SU-DHL-6 (cell line): ENCODE measurements around the gene EXOC4.
A peak's percentile ranks its signal among the peaks of the same experiment; 100 is the strongest.

Source experiments
- H2AFZ ChIP-seq: fragments of 200-600 bp; sonication (generic); 2 replicates; pipeline ENCODE4 v1.6.1; 2014; ENCODE audit warnings: low read depth, mild to moderate bottlenecking, moderate library complexity, mixed read lengths, antibody characterized with exemption, low read length; ENCODE audit not compliant: severe bottlenecking
- H3F3A ChIP-seq: fragments of 200-600 bp; shearing (Covaris generic); 2 replicates; pipeline ENCODE4 v1.6.0; 2016; ENCODE audit warnings: antibody characterized with exemption, mild to moderate bottlenecking; ENCODE audit not compliant: insufficient read depth
- H3K27ac ChIP-seq: fragments of 200-600 bp; sonication (generic); 2 replicates; pipeline ENCODE4 v1.5.1; 2016; ENCODE audit warnings: low read depth, mild to moderate bottlenecking, low read length, moderate library complexity, mixed read lengths
- H3K27me3 ChIP-seq: fragments of 200-600 bp; sonication (generic), shearing (Covaris generic); 2 replicates; pipeline ENCODE4 v1.6.0; 2014; ENCODE audit warnings: mild to moderate bottlenecking, low read length
- H3K36me3 ChIP-seq: fragments of 200-600 bp; sonication (generic); 2 replicates; pipeline ENCODE4 v1.6.1; 2014; ENCODE audit warnings: mild to moderate bottlenecking, low read length, mixed read lengths
- H3K4me2 ChIP-seq: fragments of 300-600, 200-600 bp; shearing (Covaris generic), sonication (generic); 2 replicates; pipeline ENCODE4 v1.6.0; 2014; ENCODE audit warnings: low read length, low read depth, mild to moderate bottlenecking; ENCODE audit not compliant: poor library complexity, severe bottlenecking
- H3K4me3 ChIP-seq: fragments of 200-600 bp; sonication (generic); 2 replicates; pipeline ENCODE4 v1.5.1; 2014; ENCODE audit warnings: antibody characterized with exemption, low read length, mild to moderate bottlenecking, mixed read lengths; ENCODE audit not compliant: insufficient read depth, poor library complexity, severe bottlenecking
- H3K79me2 ChIP-seq: fragments of 200-600 bp; sonication (generic); 2 replicates; pipeline ENCODE4 v1.6.1; 2014; ENCODE audit warnings: mild to moderate bottlenecking, low read length, moderate library complexity; ENCODE audit not compliant: insufficient read depth
- H3K9ac ChIP-seq: fragments of 200-600 bp; sonication (generic); 2 replicates; pipeline ENCODE4 v1.7.0; 2014; ENCODE audit warnings: mild to moderate bottlenecking, low read length
- H3K9me2 ChIP-seq: fragments of 200-600 bp; sonication (generic); replicated peaks from 2 replicates; pipeline ENCODE4 v1.6.1; 2014; ENCODE audit warnings: low read length; ENCODE audit not compliant: insufficient read depth
- H3K9me3 ChIP-seq: fragments of 200-600 bp; sonication (generic); 2 replicates; pipeline ENCODE4 v1.6.1; 2014; ENCODE audit warnings: low read length, mixed read lengths; ENCODE audit not compliant: insufficient read depth
- H4K20me1 ChIP-seq: fragments of 200-600 bp; sonication (generic); 2 replicates; pipeline ENCODE4 v1.6.1; 2014; ENCODE audit warnings: low read depth, mild to moderate bottlenecking, antibody characterized with exemption, low read length, moderate library complexity, mixed read lengths
- EZH2phosphoT487 ChIP-seq: fragments of 200-600 bp; sonication (generic), shearing (Covaris generic); conservative IDR thresholded peaks from 2 replicates; pipeline ENCODE4 v1.6.1; 2018; ENCODE audit warnings: mild to moderate bottlenecking, antibody characterized with exemption, low read length, moderate library complexity, mixed read lengths
- TF ChIP-seq, protein P1 (sequence below): fragments of 200-600 bp; sonication (generic); IDR thresholded peaks from one replicate; pipeline ENCODE4 v1.5.1; 2017; ENCODE audit warnings: antibody characterized with exemption, mild to moderate bottlenecking, low read length, moderate library complexity; ENCODE audit not compliant: insufficient read depth, poor library complexity, severe bottlenecking

EXOC4 gene

DNA sequence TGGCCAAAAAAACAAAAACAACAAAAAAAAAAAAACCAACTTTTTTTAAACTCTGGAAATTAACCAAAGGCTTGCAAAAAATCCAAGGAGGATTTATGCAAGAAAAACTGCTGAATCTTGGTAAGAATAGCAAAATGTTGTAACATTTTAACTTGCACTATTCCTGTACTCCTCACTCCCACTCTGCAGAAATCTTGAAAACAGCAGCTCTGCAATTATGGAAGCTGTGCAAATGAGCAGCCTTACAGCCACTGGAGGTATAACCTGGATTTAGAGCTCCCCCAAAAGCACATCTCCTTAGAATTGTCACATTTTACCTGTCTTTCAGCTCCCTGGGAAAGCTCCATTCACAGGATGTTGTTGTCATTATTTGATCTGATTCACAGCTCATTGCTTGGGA is 832.4 kb downstream of the EXOC4 start:
- TF ChIP-seq EZH2phosphoT487: no peak
- TF ChIP-seq, protein P1, sequence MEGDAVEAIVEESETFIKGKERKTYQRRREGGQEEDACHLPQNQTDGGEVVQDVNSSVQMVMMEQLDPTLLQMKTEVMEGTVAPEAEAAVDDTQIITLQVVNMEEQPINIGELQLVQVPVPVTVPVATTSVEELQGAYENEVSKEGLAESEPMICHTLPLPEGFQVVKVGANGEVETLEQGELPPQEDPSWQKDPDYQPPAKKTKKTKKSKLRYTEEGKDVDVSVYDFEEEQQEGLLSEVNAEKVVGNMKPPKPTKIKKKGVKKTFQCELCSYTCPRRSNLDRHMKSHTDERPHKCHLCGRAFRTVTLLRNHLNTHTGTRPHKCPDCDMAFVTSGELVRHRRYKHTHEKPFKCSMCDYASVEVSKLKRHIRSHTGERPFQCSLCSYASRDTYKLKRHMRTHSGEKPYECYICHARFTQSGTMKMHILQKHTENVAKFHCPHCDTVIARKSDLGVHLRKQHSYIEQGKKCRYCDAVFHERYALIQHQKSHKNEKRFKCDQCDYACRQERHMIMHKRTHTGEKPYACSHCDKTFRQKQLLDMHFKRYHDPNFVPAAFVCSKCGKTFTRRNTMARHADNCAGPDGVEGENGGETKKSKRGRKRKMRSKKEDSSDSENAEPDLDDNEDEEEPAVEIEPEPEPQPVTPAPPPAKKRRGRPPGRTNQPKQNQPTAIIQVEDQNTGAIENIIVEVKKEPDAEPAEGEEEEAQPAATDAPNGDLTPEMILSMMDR: no peak
- Histone ChIP-seq H3K9ac (no peak overlapping the region), H3K9me3 (peaks cover 39% of the 10 kb centered on the region), H2AFZ (no peak overlapping the region), H3K79me2 (no peaks in the 10 kb centered on the region), H3K36me3 (0 out of 2 replicates have a peak, but pooled peaks cover 5% of the 10 kb centered on the region), H3K27ac (0 out of 2 replicates have a peak overlapping the region, but pooled peaks have one; percentile 26), H3F3A (no peaks in the 10 kb centered on the region), H4K20me1 (no peaks in the 10 kb centered on the region), H3K27me3 (no peaks in the 10 kb centered on the region), H3K4me2 (no peak overlapping the region), H3K4me3 (no peak overlapping the region), H3K9me2 (no peaks in the 10 kb centered on the region)

DNA sequence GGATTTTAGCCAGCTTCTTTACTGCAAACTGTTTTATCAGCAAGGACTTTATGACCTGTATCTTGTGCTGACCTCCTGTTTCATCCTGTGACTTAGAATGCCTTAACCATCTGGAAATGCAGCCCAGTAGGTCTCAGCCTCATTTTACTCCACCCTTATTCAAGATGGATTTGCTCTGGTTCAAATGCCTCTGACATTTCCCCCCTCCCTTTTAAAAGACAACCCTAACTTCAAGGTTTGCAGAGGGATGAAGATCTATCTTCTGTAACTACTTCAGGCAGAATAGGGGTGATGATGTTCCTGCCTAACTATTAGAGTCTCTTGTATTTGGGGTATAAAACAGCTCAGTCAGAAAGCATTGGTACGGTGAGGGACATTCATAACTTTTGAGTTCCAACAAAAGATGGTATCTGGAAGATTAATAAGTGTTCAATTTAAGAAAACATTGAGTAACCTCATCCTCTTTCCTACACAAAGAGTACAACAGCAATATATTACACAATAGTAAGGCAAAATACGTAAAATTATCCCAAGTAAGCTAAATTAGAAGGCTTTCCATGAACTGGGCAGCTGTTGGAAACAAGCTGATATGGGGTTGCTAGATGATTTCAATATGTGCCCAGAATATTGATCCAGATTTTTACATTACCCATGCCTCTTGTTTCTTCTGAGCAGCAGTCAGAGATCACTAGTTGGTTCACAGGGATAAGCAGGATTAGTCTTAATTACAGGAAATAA is 834.3 kb downstream of the EXOC4 start:
- no peak overlapping the region for H3K4me3 ChIP-seq
- peaks cover 49% of the 10 kb centered on the region for H3K9me3 ChIP-seq
- TF ChIP-seq, protein P1: no peak
- no peak for TF ChIP-seq EZH2phosphoT487
- no peak overlapping the region for H3K27ac ChIP-seq
- H3K79me2 ChIP-seq: no peaks in the 10 kb centered on the region
- H3K9me2 ChIP-seq: no peaks in the 10 kb centered on the region
- H2AFZ ChIP-seq: no peak overlapping the region
- no peaks in the 10 kb centered on the region for H3F3A ChIP-seq
- H3K9ac ChIP-seq: no peak overlapping the region
- no peak overlapping the region for H3K4me2 ChIP-seq
- 0 out of 2 replicates have a peak, but pooled peaks cover 5% of the 10 kb centered on the region for H3K36me3 ChIP-seq
- H3K27me3 ChIP-seq: no peaks in the 10 kb centered on the region
- H4K20me1 ChIP-seq: no peaks in the 10 kb centered on the region

DNA sequence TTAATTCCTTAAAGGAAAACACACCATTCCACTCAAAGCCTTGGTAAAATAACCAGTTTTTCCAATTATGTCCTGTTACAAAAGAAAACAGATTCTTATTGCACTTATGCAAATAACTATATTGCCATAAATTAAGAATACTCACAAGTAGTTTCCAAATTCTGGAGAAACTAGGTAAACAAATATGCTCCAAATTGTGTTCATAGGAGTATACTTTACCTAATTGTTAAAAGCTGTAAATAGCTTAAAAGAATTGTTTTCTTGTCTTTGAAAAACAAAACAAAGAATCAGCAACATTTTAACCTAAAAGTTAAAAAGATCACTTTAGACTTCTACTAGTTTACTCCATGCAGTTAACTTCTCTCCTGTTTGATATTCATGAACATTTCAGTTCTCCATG is 835.3 kb downstream of the EXOC4 start:
- H3K4me3 ChIP-seq: no peak overlapping the region
- H4K20me1 ChIP-seq: no peaks in the 10 kb centered on the region
- 0 out of 2 replicates have a peak, but pooled peaks cover 5% of the 10 kb centered on the region for H3K36me3 ChIP-seq
- no peaks in the 10 kb centered on the region for H3K27me3 ChIP-seq
- H3K9me3 ChIP-seq: peaks cover 49% of the 10 kb centered on the region
- no peak for TF ChIP-seq EZH2phosphoT487
- TF ChIP-seq, protein P1: no peak
- H3F3A ChIP-seq: no peaks in the 10 kb centered on the region
- no peak overlapping the region for H3K9ac ChIP-seq
- H3K9me2 ChIP-seq: no peaks in the 10 kb centered on the region
- H3K4me2 ChIP-seq: no peak overlapping the region
- no peak overlapping the region for H2AFZ ChIP-seq
- H3K27ac ChIP-seq: no peak overlapping the region
- no peaks in the 10 kb centered on the region for H3K79me2 ChIP-seq
